K562 (cell line): Measurements from ENCODE around the gene ZDHHC6. TPM values are rescaled to one million over a fixed set of nuclear protein-coding genes. Genes with fewer than 3 reads are reported as not detected.

ENCODE experiments used
- ARNT ChIP-seq, 2 experiments: fragments of 450-650 bp; IDR thresholded peaks; 2 replicates each; pipeline ENCODE4 v1.6.1; 2016; ENCODE audit warnings: mild to moderate bottlenecking in 1 of 2
- CEBPZ ChIP-seq: fragments of 150-350 bp; IDR thresholded peaks from 2 replicates; pipeline ENCODE4 v1.6.1; 2014; ENCODE audit warnings: low read depth, mild to moderate bottlenecking, low read length, borderline replicate concordance
- CGGBP1 ChIP-seq: fragments of 250-450 bp; sonication (Bioruptor Pico); IDR thresholded peaks from 2 replicates; pipeline ENCODE4 v1.9.0; 2021; ENCODE audit warnings: mild to moderate bottlenecking
- EGR1 ChIP-seq: fragments of 450-650 bp; conservative IDR thresholded peaks from 2 replicates; pipeline ENCODE4 v1.6.1; 2017; ENCODE audit warnings: mild to moderate bottlenecking
- GATAD2A ChIP-seq: fragments of 450-650 bp; IDR thresholded peaks from 2 replicates; pipeline ENCODE4 v1.6.1; 2017
- KLF16 ChIP-seq: IDR thresholded peaks from 2 replicates; pipeline ENCODE4 v1.6.1; 2016; ENCODE audit warnings: antibody characterized with exemption
- NFRKB ChIP-seq: fragments of 450-650 bp; IDR thresholded peaks from 2 replicates; pipeline ENCODE4 v1.6.1; 2016; ENCODE audit warnings: low read depth
- NFYB ChIP-seq: IDR thresholded peaks from 2 replicates; pipeline ENCODE4 v1.6.1; 2011; ENCODE audit warnings: mild to moderate bottlenecking, moderate library complexity; ENCODE audit not compliant: insufficient read length; ENCODE audit errors: extremely low read depth
- SMAD3 ChIP-seq: fragments of 450-650 bp; formaldehyde crosslinking; conservative IDR thresholded peaks from 2 replicates; pipeline ENCODE4 v1.4.0; 2020; ENCODE audit warnings: mild to moderate bottlenecking
- SP2 ChIP-seq: IDR thresholded peaks from 2 replicates; pipeline ENCODE4 v1.6.1; 2011; ENCODE audit warnings: mild to moderate bottlenecking, low read depth, low read length, moderate library complexity; ENCODE audit not compliant: poor library complexity, severe bottlenecking; ENCODE audit errors: extremely low read depth
- ZNF253 ChIP-seq: fragments of 250-450 bp; sonication (Bioruptor Pico); conservative IDR thresholded peaks from 2 replicates; pipeline ENCODE4 v1.6.1; 2021; ENCODE audit warnings: mild to moderate bottlenecking
- polyA plus RNA-seq, 8 experiments: library from polyadenylated mRNA; depleted of rRNA in 4 of 8; stranded (reverse) in 5 of 8; unstranded in 3 of 8; fragments of >200 nt; fragmentation: Nextera tagmentation in 2 of 8; fragmentation: Illumina TruSeq in 1 of 8; extraction: Ambion mirVana in 2 of 8; extraction: Trizol in 1 of 8; gene quantifications; 2 replicates each; pipeline versions ENCODE4 v1.2.1 to v1.2.3, GENCODE V29; 2011 to 2014; ENCODE audit warnings: inconsistent platforms in 1 of 8, missing spikeins in 1 of 8
- total RNA-seq, 7 experiments: library from RNA; depleted of rRNA in 6 of 7; stranded (reverse); fragments of >200 nt in 6 of 7; fragmentation: Illumina TruSeq in 2 of 7; extraction: Trizol in 2 of 7; gene quantifications; 2 replicates each; pipeline versions ENCODE4 v1.2.1 to v1.2.3, GENCODE V29; 2011 to 2021; ENCODE audit warnings: low replicate concordance in 1 of 7
- TF ChIP-seq, protein P1 (sequence below): sonication (generic); formaldehyde crosslinking; IDR thresholded peaks from 2 replicates; pipeline ENCODE4 v1.8.0; 2023; ENCODE audit warnings: missing genetic modification reagents, mild to moderate bottlenecking, borderline replicate concordance
- TF ChIP-seq, protein P2 (sequence below): fragments of 450-650 bp; IDR thresholded peaks from 2 replicates; pipeline ENCODE4 v1.6.1; 2014; ENCODE audit warnings: low read depth, mild to moderate bottlenecking, moderate library complexity, borderline replicate concordance
- TF ChIP-seq, protein P3 (sequence below): fragments of 450-650 bp; IDR thresholded peaks from 2 replicates; pipeline ENCODE4 v1.7.0; 2016; ENCODE audit warnings: borderline replicate concordance

The ZDHHC6 gene
- total and polyA plus RNA-seq, 9 of the 15 experiments (the other 6 are each of a cell fraction or from before 2014, with no cell fraction given), result 13.6 to 30.5 (median 21.5) TPM

GRCh38 chr10:112383325-112383724, 63.4 kb downstream of the ZDHHC6 start (continued):
- TF ChIP-seq, protein P1, sequence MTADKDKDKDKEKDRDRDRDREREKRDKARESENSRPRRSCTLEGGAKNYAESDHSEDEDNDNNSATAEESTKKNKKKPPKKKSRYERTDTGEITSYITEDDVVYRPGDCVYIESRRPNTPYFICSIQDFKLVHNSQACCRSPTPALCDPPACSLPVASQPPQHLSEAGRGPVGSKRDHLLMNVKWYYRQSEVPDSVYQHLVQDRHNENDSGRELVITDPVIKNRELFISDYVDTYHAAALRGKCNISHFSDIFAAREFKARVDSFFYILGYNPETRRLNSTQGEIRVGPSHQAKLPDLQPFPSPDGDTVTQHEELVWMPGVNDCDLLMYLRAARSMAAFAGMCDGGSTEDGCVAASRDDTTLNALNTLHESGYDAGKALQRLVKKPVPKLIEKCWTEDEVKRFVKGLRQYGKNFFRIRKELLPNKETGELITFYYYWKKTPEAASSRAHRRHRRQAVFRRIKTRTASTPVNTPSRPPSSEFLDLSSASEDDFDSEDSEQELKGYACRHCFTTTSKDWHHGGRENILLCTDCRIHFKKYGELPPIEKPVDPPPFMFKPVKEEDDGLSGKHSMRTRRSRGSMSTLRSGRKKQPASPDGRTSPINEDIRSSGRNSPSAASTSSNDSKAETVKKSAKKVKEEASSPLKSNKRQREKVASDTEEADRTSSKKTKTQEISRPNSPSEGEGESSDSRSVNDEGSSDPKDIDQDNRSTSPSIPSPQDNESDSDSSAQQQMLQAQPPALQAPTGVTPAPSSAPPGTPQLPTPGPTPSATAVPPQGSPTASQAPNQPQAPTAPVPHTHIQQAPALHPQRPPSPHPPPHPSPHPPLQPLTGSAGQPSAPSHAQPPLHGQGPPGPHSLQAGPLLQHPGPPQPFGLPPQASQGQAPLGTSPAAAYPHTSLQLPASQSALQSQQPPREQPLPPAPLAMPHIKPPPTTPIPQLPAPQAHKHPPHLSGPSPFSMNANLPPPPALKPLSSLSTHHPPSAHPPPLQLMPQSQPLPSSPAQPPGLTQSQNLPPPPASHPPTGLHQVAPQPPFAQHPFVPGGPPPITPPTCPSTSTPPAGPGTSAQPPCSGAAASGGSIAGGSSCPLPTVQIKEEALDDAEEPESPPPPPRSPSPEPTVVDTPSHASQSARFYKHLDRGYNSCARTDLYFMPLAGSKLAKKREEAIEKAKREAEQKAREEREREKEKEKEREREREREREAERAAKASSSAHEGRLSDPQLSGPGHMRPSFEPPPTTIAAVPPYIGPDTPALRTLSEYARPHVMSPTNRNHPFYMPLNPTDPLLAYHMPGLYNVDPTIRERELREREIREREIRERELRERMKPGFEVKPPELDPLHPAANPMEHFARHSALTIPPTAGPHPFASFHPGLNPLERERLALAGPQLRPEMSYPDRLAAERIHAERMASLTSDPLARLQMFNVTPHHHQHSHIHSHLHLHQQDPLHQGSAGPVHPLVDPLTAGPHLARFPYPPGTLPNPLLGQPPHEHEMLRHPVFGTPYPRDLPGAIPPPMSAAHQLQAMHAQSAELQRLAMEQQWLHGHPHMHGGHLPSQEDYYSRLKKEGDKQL (CRISPR knock-in tag), result no peak
- TF ChIP-seq KLF16 (peak; percentile 36; the same call in 1 of the 2 replicates), CGGBP1 (no peak), SP2 (no peak), NFRKB (no peak), ARNT (IDR thresholded peaks at IDR 0.05) (0 out of 4 replicates have a peak, but pooled peaks of 1 of the 2 experiments have one; percentile 24), ZNF253 (CRISPR knock-in tag) (no peak), CEBPZ (no peak), GATAD2A (no peak), NFYB (no peak), SMAD3 (CRISPR knock-in tag) (no peak), EGR1 (peak; percentile 82)
- TF ChIP-seq, protein P2, sequence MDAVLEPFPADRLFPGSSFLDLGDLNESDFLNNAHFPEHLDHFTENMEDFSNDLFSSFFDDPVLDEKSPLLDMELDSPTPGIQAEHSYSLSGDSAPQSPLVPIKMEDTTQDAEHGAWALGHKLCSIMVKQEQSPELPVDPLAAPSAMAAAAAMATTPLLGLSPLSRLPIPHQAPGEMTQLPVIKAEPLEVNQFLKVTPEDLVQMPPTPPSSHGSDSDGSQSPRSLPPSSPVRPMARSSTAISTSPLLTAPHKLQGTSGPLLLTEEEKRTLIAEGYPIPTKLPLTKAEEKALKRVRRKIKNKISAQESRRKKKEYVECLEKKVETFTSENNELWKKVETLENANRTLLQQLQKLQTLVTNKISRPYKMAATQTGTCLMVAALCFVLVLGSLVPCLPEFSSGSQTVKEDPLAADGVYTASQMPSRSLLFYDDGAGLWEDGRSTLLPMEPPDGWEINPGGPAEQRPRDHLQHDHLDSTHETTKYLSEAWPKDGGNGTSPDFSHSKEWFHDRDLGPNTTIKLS, result no peak
- TF ChIP-seq, protein P3, sequence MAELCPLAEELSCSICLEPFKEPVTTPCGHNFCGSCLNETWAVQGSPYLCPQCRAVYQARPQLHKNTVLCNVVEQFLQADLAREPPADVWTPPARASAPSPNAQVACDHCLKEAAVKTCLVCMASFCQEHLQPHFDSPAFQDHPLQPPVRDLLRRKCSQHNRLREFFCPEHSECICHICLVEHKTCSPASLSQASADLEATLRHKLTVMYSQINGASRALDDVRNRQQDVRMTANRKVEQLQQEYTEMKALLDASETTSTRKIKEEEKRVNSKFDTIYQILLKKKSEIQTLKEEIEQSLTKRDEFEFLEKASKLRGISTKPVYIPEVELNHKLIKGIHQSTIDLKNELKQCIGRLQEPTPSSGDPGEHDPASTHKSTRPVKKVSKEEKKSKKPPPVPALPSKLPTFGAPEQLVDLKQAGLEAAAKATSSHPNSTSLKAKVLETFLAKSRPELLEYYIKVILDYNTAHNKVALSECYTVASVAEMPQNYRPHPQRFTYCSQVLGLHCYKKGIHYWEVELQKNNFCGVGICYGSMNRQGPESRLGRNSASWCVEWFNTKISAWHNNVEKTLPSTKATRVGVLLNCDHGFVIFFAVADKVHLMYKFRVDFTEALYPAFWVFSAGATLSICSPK, result no peak
